ENCODE results near the gene MPP3.

Gene MPP3

GRCh38 chr17:43829738-43830137, 3.2 kb downstream of the MPP3 start:
- TF ChIP-seq GATA3 (IDR thresholded peaks at IDR 0.05; ENCODE audit: low read depth, low read length) (no peak), GATA2 (IDR thresholded peaks at IDR 0.05; ENCODE audit: low read depth, low read length) (no peak)

DNA sequence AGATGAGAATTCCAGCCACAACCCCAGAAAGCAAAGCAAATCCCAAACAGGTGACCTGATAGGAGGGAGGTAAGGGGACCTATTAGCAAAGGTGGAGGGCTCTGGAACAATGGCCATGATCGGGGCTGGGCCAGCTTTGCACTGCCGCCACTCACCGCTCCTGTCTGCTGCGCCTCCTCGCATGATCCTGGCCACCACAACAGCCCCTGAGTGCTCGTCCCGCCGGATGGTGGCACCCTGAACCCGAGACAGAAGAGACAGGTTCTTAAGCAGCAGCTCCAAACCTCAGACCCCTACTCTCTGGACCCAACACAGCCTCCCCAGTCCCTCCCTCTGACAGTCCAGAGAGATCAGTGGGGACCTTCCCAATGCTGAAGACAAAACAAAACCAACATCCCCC, 5.3 kb downstream of the MPP3 start:
- TF ChIP-seq GATA2 (IDR thresholded peaks at IDR 0.05; ENCODE audit: low read depth, low read length) (no peak), GATA3 (IDR thresholded peaks at IDR 0.05; ENCODE audit: low read depth, low read length) (no peak)

GRCh38 chr17:43826206-43826605, 6.7 kb downstream of the MPP3 start:
- TF ChIP-seq GATA2 (IDR thresholded peaks at IDR 0.05; ENCODE audit: low read depth, low read length) (no peak), GATA3 (IDR thresholded peaks at IDR 0.05; ENCODE audit: low read depth, low read length) (no peak)

DNA sequence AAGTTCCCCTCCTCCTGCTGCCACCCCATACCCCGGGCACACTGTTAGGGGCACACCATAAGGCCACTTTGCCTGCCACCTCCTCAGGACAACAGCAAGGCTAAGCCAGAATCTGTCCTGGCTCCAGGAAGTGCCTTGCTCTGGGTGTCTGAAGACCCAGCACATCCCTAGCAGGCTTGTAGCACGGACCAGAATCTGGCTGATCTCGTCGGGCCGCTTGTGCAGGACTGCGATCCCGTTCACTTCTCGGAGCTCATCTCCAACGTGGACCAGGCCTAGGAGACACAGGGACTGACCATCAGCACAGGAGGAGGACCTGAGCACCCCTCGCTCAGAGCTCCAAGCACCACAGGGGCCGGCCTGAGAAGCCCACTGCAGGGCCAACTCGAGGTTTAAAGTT, 7.4 kb downstream of the MPP3 start:
- TF ChIP-seq GATA3 (IDR thresholded peaks at IDR 0.05; ENCODE audit: low read depth, low read length) (no peak), GATA2 (IDR thresholded peaks at IDR 0.05; ENCODE audit: low read depth, low read length) (no peak)

DNA sequence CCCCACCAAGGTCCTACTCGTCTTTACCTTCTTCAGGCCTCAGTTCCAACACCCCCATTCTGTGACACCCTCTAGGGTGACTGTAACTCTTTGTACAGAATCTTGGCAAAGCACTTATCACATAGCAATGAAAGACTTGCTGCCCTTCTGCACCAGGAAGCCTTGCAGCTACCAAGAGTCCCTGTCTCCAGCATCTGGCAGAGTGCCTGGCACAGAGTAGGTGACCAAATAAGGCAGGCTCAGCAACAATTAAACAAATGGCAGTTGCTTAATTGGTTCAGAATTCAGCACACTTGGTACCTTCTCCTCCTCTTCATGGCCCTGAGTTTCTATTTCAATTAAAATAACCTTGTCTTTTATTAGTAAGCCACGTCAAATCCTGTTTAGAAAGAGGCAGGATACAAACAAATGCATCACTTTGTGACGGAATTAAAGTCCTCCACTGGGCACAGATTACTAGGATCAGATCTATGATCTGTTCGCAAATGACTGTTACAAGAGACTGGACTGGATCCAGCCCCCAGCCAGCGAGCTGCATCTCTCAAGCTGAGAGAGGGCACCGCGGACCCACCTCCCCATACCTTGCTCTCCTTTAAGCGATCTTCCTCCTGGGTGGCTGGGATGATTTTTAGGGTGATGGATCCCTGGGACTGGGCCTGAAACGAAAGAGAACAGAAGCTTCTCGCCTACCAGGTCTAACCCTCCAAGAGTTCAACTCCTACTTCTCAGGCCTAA, 9.4 kb downstream of the MPP3 start:
- TF ChIP-seq GATA2 (IDR thresholded peaks at IDR 0.05; ENCODE audit: low read depth, low read length) (no peak), GATA3 (IDR thresholded peaks at IDR 0.05; ENCODE audit: low read depth, low read length) (no peak)

DNA sequence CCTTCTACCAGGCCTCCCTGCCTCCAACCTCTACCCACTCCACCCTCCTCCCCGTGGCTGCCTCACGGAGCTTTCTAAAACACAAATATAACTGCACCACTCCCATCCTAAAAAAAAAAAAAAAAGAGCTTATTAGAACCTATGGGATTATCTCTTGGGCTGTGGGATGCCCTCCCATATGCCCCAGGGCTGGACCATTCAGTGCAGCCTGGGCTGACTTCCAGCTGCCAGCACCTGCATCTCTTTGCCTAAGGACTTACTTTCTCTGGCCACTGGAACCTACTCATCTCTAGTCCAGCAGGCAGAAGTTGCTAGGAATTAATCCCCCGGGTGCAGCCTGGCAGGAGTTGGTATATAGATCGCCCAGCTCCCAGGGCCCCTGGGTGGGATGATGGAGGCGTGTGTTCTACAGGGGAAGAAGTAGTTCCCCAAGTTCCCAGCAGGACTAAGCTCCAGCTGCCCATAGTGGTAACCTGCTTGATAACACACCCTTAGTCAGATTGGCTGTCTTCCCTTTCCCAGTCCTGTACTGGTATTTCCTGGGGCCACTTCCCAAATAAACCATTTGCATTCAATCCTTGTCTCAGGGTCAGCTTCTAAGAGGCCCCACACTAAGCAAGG, 10.3 kb downstream of the MPP3 start:
- TF ChIP-seq GATA2 (IDR thresholded peaks at IDR 0.05; ENCODE audit: low read depth, low read length) (no peak), GATA3 (IDR thresholded peaks at IDR 0.05; ENCODE audit: low read depth, low read length) (no peak)

DNA sequence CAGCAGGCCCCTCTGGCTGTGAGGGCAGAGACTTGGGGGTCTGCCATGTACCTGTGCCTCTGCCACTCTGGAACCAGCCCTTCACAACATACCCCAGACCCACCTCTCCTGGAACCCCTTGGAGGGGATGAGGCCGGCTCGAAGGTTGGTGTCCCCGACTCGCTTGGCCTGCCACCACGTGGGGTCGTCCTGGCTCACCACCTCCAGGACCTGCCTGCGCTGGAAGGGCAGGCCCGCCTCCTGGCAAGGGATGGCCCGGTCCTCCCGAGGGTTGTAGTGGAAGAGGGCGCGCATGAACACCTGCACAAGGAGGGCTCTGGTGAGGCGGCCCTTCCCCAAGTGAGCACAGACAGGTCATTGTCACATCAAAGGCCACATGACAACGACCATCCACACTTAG, 12.2 kb downstream of the MPP3 start:
- TF ChIP-seq GATA3 (IDR thresholded peaks at IDR 0.05; ENCODE audit: low read depth, low read length) (no peak), GATA2 (IDR thresholded peaks at IDR 0.05; ENCODE audit: low read depth, low read length) (no peak)

DNA sequence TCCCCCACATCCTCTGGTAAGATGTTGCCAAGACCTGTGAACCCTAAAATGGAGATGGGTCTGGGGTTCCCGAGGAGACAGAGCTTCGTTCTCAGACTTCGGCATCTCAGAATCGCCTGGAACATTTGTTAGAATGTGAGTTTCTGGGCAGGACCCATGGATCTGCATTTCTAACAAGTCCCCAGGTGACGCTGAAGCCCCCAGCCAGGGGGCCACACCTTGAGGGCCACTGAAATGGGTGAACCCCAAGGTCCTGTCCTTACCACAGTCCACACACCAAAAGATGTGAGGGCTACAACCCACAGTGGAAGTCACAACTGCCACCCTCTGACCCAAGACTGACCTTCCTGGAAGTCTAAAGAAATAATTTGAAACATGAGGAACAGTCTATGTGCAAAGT, 14.0 kb downstream of the MPP3 start:
- no peak for TF ChIP-seq GATA2 (IDR thresholded peaks at IDR 0.05; ENCODE audit: low read depth, low read length)
- no peak for TF ChIP-seq GATA3 (IDR thresholded peaks at IDR 0.05; ENCODE audit: low read depth, low read length)

DNA sequence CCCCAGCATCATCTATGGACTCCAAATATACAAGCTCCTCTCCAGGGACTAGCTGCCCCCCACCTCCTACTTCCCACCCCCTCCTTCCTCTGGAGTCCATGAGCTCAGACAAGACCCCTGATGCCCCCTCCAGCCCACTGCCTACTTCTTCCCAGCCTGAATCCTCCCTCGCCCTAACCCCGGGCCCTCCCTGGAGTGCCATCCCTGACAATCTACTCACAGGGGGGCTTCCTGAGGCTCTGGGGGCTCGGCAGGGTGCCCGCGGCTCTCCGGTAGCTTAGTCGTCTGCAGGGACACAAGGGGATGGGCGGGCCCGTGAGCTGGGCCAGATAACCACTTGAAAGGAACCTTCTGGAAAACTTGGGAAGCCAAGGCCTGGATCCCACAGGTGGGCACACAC, 15.1 kb downstream of the MPP3 start:
- TF ChIP-seq GATA2 (IDR thresholded peaks at IDR 0.05; ENCODE audit: low read depth, low read length) = no peak
- no peak for TF ChIP-seq GATA3 (IDR thresholded peaks at IDR 0.05; ENCODE audit: low read depth, low read length)

- TF ChIP-seq GATA2 (IDR thresholded peaks at IDR 0.05; ENCODE audit: low read depth, low read length) (no peak), GATA3 (IDR thresholded peaks at IDR 0.05; ENCODE audit: low read depth, low read length) (no peak)
Observed at GRCh38 chr17:43816336-43817320, 16.3 kb downstream of the MPP3 start.

DNA sequence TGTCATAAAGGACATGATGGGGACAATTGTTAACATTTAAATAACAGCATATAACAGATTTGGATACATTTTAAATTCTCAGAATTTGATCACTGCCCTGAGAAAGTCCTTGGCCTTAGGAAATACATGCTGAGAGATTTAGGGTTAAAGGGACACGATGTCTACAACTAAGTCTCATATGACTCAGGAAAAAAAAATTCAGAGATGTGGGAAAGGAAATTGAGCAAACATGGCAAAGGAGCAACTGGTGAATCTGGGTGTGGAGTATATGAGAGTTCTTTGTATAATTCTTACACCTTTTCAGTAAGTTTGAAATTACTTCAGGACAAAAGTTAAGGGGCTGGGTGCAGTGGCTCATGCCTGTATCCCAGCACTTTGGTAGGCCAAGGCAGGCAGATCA, 18.2 kb downstream of the MPP3 start:
- TF ChIP-seq GATA3 (IDR thresholded peaks at IDR 0.05; ENCODE audit: low read depth, low read length) (no peak), GATA2 (IDR thresholded peaks at IDR 0.05; ENCODE audit: low read depth, low read length) (no peak)

GRCh38 chr17:43814026-43814425, 18.9 kb downstream of the MPP3 start:
- no peak for TF ChIP-seq GATA3 (IDR thresholded peaks at IDR 0.05; ENCODE audit: low read depth, low read length)
- no peak for TF ChIP-seq GATA2 (IDR thresholded peaks at IDR 0.05; ENCODE audit: low read depth, low read length)

- TF ChIP-seq GATA2 (IDR thresholded peaks at IDR 0.05; ENCODE audit: low read depth, low read length) (no peak), GATA3 (IDR thresholded peaks at IDR 0.05; ENCODE audit: low read depth, low read length) (no peak)
Observed at GRCh38 chr17:43813386-43813785, 19.6 kb downstream of the MPP3 start.

Measured in SH-SY5Y (cell line).